Measurements from ENCODE around the gene RETN.

GRCh38 chr19:7624810-7625209 lies 44.0 kb upstream of the RETN start:
- TF ChIP-seq CTCF (IDR thresholded peaks at IDR 0.05), result no peak
- TF ChIP-seq POLR2A (IDR thresholded peaks at IDR 0.05), result no peak
- TF ChIP-seq POLR2AphosphoS5 (IDR thresholded peaks at IDR 0.05), result no peak
- TF ChIP-seq EP300 (IDR thresholded peaks at IDR 0.05), result no peak

Measured in gastroesophageal sphincter (tissue), 3 donors.